HCT116 (cell line): ENCODE results near the gene ARHGEF37. TPM values are rescaled to one million over a fixed set of nuclear protein-coding genes. Genes with fewer than 3 reads are reported as not detected.

Experiments
- ATAC-seq: fragments of 200-7000 bp; cut with Tn5 transposase; 2 replicates; pipeline ENCODE4 v1.9.1; 2020; ENCODE audit warnings: mild to moderate bottlenecking, moderate library complexity
- BruUV-seq: library from RNA; stranded (reverse); fragments of 400-500 nt; replicated peaks from 2 replicates; lab custom pipeline; 2021; lab: Mats Ljungman, UMichigan
- CTCF ChIA-PET: fragments of 300-600 bp; sonication (Branson Sonifier 250); formaldehyde crosslinking; loops from one replicate; lab custom pipeline; 2021; ENCODE audit warnings: antibody characterized with exemption; lab: Charles Lee
- POLR2A ChIA-PET: fragments of 300-600, 350-600 bp; sonication (Branson Sonifier 250); formaldehyde crosslinking; loops from one replicate; lab custom pipeline; 2021; ENCODE audit warnings: antibody characterized with exemption; lab: Charles Lee
- RAD21 ChIA-PET, 2 experiments: fragments of 300-600 bp; sonication (Branson Sonifier 250); formaldehyde crosslinking; loops; one replicate each; lab custom pipeline; 2023; ENCODE audit warnings: low total read pairs in 2 of 2; ENCODE audit not compliant: uncharacterized antibody in 2 of 2, unreplicated experiment in 2 of 2, low non-redundant PET in 1 of 2; lab: Charles Lee
- DNase-seq: peaks from one replicate; pipeline ENCODE4 v3.0.0-alpha.2; 2010; ENCODE audit warnings: low read depth, low spot score
- H2AFZ ChIP-seq: fragments of 200-600 bp; shearing (Covaris generic), sonication (generic); 2 replicates; pipeline ENCODE4 v1.6.1; 2017; ENCODE audit warnings: low read depth, mixed run types, mixed read lengths, antibody characterized with exemption, low read length; ENCODE audit not compliant: poor library complexity, severe bottlenecking
- H3K27ac ChIP-seq: 2 replicates; pipeline ENCODE4 v1.5.1; 2012; ENCODE audit warnings: low read depth, low read length
- H3K27me3 ChIP-seq: fragments of 200-600 bp; sonication (generic); 2 replicates; pipeline ENCODE4 v1.6.1; 2016; ENCODE audit warnings: mixed run types, low read length, mixed read lengths; ENCODE audit not compliant: insufficient read depth
- H3K36me3 ChIP-seq, 2 experiments: fragments of 200-500 bp in 1 of 2; fragments of 200-600 bp in 1 of 2; sonication (Bioruptor generic) in 1 of 2; sonication (generic) in 1 of 2; 2 replicates each; pipeline versions ENCODE4 v1.5.1 to v1.6.1; 2014 to 2016; ENCODE audit warnings: low read length in 2 of 2, inconsistent platforms in 1 of 2, mixed read lengths in 1 of 2, mixed run types in 1 of 2; ENCODE audit not compliant: insufficient read depth in 2 of 2, control insufficient read depth in 1 of 2
- H3K4me1 ChIP-seq, 2 experiments: fragments of 200-600 bp in 1 of 2; sonication (generic) in 1 of 2; 2 replicates each; pipeline versions ENCODE4 v1.5.1 to v1.6.1; 2012 to 2017; ENCODE audit warnings: low read length in 2 of 2, inconsistent platforms in 1 of 2, mild to moderate bottlenecking in 1 of 2, mixed read lengths in 1 of 2, mixed run types in 1 of 2, moderate library complexity in 1 of 2; ENCODE audit not compliant: insufficient read depth in 2 of 2, control insufficient read depth in 1 of 2
- H3K4me2 ChIP-seq: fragments of 200-600 bp; sonication (generic); 2 replicates; pipeline ENCODE4 v1.6.1; 2017; ENCODE audit warnings: mixed run types, low read length, mixed read lengths
- H3K4me3 ChIP-seq, 2 experiments: fragments of 200-600 bp in 1 of 2; sonication (generic) in 1 of 2; replicated peaks in 1 of 2; 2 replicates each; pipeline ENCODE4 v1.5.1; 2011 to 2016; ENCODE audit warnings: low read length in 2 of 2, control low read depth in 1 of 2, low read depth in 1 of 2, mild to moderate bottlenecking in 1 of 2, mixed read lengths in 1 of 2, mixed run types in 1 of 2
- H3K79me2 ChIP-seq: fragments of 200-600 bp; sonication (generic); 2 replicates; pipeline ENCODE4 v1.6.1; 2017; ENCODE audit warnings: mild to moderate bottlenecking, mixed run types, low read length, moderate library complexity, mixed read lengths; ENCODE audit not compliant: insufficient read depth
- H3K9ac ChIP-seq: fragments of 200-600 bp; sonication (generic); 2 replicates; pipeline ENCODE4 v1.6.1; 2016; ENCODE audit warnings: low read length, mixed read lengths
- H3K9me2 ChIP-seq: fragments of 200-600 bp; sonication (generic), shearing (Covaris generic); 2 replicates; pipeline ENCODE4 v1.6.1; 2017; ENCODE audit warnings: mixed run types, mild to moderate bottlenecking, moderate library complexity; ENCODE audit not compliant: insufficient read depth
- H3K9me3 ChIP-seq, 2 experiments: fragments of 200-500 bp in 1 of 2; fragments of 200-600 bp in 1 of 2; sonication (Bioruptor generic) in 1 of 2; sonication (generic) in 1 of 2; 2 replicates each; pipeline ENCODE4 v1.6.1; 2014 to 2017; ENCODE audit warnings: low read length in 2 of 2, mixed read lengths in 2 of 2, inconsistent platforms in 1 of 2, low read depth in 1 of 2, mild to moderate bottlenecking in 1 of 2, mixed run types in 1 of 2, moderate library complexity in 1 of 2; ENCODE audit not compliant: control insufficient read depth in 1 of 2, insufficient read depth in 1 of 2
- H4K20me1 ChIP-seq: fragments of 200-600 bp; sonication (generic), shearing (Covaris generic); 2 replicates; pipeline ENCODE4 v1.6.1; 2017; ENCODE audit warnings: mixed run types, mild to moderate bottlenecking, moderate library complexity; ENCODE audit not compliant: insufficient read depth
- CBX3 ChIP-seq: IDR thresholded peaks from 2 replicates; pipeline ENCODE4 v1.6.1; 2012; ENCODE audit warnings: low read depth
- CTCF ChIP-seq, 3 experiments: fragments of 200-600 bp in 1 of 3; sonication (generic) in 1 of 3; IDR thresholded peaks in 2 of 3; conservative IDR thresholded peaks in 1 of 3; 2 replicates each; pipeline ENCODE4 v1.5.1; 2012 to 2017; ENCODE audit warnings: low read depth in 2 of 3, low read length in 2 of 3, antibody characterized with exemption in 1 of 3, borderline replicate concordance in 1 of 3, control low read depth in 1 of 3, mild to moderate bottlenecking in 1 of 3, mixed read lengths in 1 of 3, mixed run types in 1 of 3, moderate library complexity in 1 of 3; ENCODE audit not compliant: insufficient read depth in 1 of 3
- ELF1 ChIP-seq: IDR thresholded peaks from 2 replicates; pipeline ENCODE4 v1.6.1; 2012; ENCODE audit warnings: low read depth, borderline replicate concordance
- EZH2phosphoT487 ChIP-seq: fragments of 200-600 bp; IDR thresholded peaks from 2 replicates; pipeline ENCODE4 v1.6.1; 2018; ENCODE audit warnings: antibody characterized with exemption, borderline replicate concordance
- JUND ChIP-seq: IDR thresholded peaks from 2 replicates; pipeline ENCODE4 v1.6.1; 2012
- POLR2AphosphoS5 ChIP-seq: IDR thresholded peaks from 2 replicates; pipeline ENCODE4 v1.6.1; 2011; ENCODE audit warnings: mild to moderate bottlenecking, low read depth, low read length, moderate library complexity
- REST ChIP-seq: IDR thresholded peaks from 2 replicates; pipeline ENCODE4 v1.6.1; 2012; ENCODE audit warnings: low read depth
- SP1 ChIP-seq: IDR thresholded peaks from 2 replicates; pipeline ENCODE4 v1.6.1; 2012; ENCODE audit warnings: low read depth
- SRF ChIP-seq: IDR thresholded peaks from 2 replicates; pipeline ENCODE4 v1.6.1; 2012; ENCODE audit warnings: low read depth
- YY1 ChIP-seq: IDR thresholded peaks from 2 replicates; pipeline ENCODE4 v1.6.1; 2011; ENCODE audit warnings: low read length, low read depth, moderate library complexity, mild to moderate bottlenecking; ENCODE audit not compliant: insufficient replicate concordance; ENCODE audit errors: extremely low read depth
- ZBTB33 ChIP-seq: IDR thresholded peaks from 2 replicates; pipeline ENCODE4 v1.6.1; 2011; ENCODE audit warnings: mild to moderate bottlenecking, low read length, moderate library complexity; ENCODE audit not compliant: insufficient replicate concordance; ENCODE audit errors: extremely low read depth
- intact Hi-C: fragments of 100-400 bp; cut with micrococcal nuclease; formaldehyde crosslinking; loops from 2 replicates; pipeline ENCODE4 v1.10.0; 2022
- total RNA-seq: library from RNA; stranded (reverse); gene quantifications from one replicate; pipeline ENCODE4 v1.2.1, GENCODE V29; 2021; ENCODE audit not compliant: unreplicated experiment
- TF ChIP-seq, protein P1 (sequence below): IDR thresholded peaks from 2 replicates; pipeline ENCODE4 v1.6.1; 2012

Gene ARHGEF37
- total RNA-seq, 1 experiment from 2014 or later = 7.0 TPM

DNA sequence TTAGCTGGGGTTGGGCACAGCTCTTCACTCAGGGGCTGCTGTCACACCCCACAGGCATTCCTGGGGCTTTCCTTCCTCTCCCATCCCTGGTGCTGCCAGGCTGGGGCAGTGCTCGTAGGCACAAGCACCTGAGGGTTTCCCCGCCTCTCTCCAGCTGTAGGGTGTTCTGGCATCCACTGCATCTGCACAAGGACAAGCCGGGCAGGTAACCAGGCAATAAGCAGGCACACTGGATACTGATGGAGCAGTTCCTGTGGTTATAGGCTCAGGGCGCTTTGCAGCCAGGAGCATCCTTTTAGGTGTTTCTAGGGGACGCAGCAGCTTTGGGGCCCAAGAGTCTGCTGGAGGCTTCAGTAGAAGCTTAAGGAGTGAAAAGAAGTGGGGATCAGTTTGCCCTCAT lies 56.8 kb downstream of the ARHGEF37 start (continued):
- TF ChIP-seq REST (no peak), SP1 (no peak)
- TF ChIP-seq, all 23 proteins: peak for 0

GRCh38 chr5:149638546-149639241 lies 57.4 kb downstream of the ARHGEF37 start:
- Histone ChIP-seq H3K9ac (no peak overlapping the region), H3K27me3 (no peaks in the 10 kb centered on the region), H3K4me1 (peaks cover 4 to 16% of the 10 kb centered on the region in 2 experiments; a peak in 3 of 4 replicates), H4K20me1 (no peaks in the 10 kb centered on the region), H3K36me3 (no peaks in the 10 kb centered on the region), H3K79me2 (no peaks in the 10 kb centered on the region), H3K4me3 (no peak overlapping the region), H3K9me3 (no peaks in the 10 kb centered on the region), H3K4me2 (no peak overlapping the region), H3K9me2 (no peaks in the 10 kb centered on the region), H2AFZ (no peak overlapping the region), H3K27ac (no peak overlapping the region)
- ChIA-PET CTCF (interaction anchor here (3.1 to 4.1 kb wide), 2 partner anchors 189 to 214 kb away, joined by 14 to 54 read pairs; no protein-coding TSS in a partner anchor), POLR2A (no interaction called here), RAD21 (interaction anchor here in 1 of 2 experiments (0.9 to 2.1 kb wide), 2 partner anchors 190 to 352 kb away, joined by 3 to 7 read pairs; no protein-coding TSS in a partner anchor)
- no peak for TF ChIP-seq POLR2AphosphoS5
- no peak for TF ChIP-seq CTCF (IDR thresholded peaks at IDR 0.05 in 2 of 3, conservative IDR thresholded peaks at IDR 0.05 in 1 of 3; ENCODE audit: borderline replicate concordance in 1 of 3, insufficient read depth in 1 of 3, low read depth in 2 of 3, low read length in 2 of 3)
- TF ChIP-seq, protein P1, sequence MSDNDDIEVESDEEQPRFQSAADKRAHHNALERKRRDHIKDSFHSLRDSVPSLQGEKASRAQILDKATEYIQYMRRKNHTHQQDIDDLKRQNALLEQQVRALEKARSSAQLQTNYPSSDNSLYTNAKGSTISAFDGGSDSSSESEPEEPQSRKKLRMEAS = no peak
- TF ChIP-seq SRF = no peak
- no peak for TF ChIP-seq YY1
- no peak for TF ChIP-seq CBX3
- no peak for TF ChIP-seq EZH2phosphoT487
- TF ChIP-seq JUND = no peak
- TF ChIP-seq ELF1 = no peak
- no peak for TF ChIP-seq ZBTB33
- no peak for DNase-seq
- ATAC-seq = no peak
- BruUV-seq = no TSS peak
- intact Hi-C loops = no loop called here
